GM11168 (cell line): ENCODE data around the gene FAM72B.
"Not testable (repeated sequence)": the region's sequence is repeated elsewhere in the genome, so short reads cannot be mapped to it uniquely, and the experiment has no call there.

ENCODE experiments used
- in situ Hi-C: fragments of 300-500 bp; cut with MboI; formaldehyde crosslinking; loops from one replicate; pipeline ENCODE4 v1.12.0; 2022; ENCODE audit warnings: low sequenced_read_pairs; ENCODE audit not compliant: unreplicated experiment

The FAM72B gene

GRCh38 chr1:121200985-121201981 lies 17.1 kb upstream of the FAM72B start:
- in situ Hi-C loops = not testable (repeated sequence)

- in situ Hi-C loops = not testable (repeated sequence)
Observed at GRCh38 chr1:121200232-121200631, 16.1 kb upstream of the FAM72B start.

GRCh38 chr1:121199763-121200162 lies 15.6 kb upstream of the FAM72B start:
- in situ Hi-C loops = not testable (repeated sequence)

GRCh38 chr1:121197095-121197882 lies 13.1 kb upstream of the FAM72B start:
- in situ Hi-C loops = not testable (repeated sequence)

- in situ Hi-C loops = not testable (repeated sequence)
Observed at GRCh38 chr1:121192512-121192911, 8.4 kb upstream of the FAM72B start.

- in situ Hi-C loops = not testable (repeated sequence)
Observed at GRCh38 chr1:121187914-121188313, 3.8 kb upstream of the FAM72B start.

- in situ Hi-C loops = not testable (repeated sequence)
Observed at GRCh38 chr1:121186191-121186590, 2.1 kb upstream of the FAM72B start.

GRCh38 chr1:121185140-121185708 lies 1.1 kb upstream of the FAM72B start:
- in situ Hi-C loops = not testable (repeated sequence)

- in situ Hi-C loops = not testable (repeated sequence)
Observed at GRCh38 chr1:121183867-121184266, 273 bp downstream of the FAM72B start.

GRCh38 chr1:121178197-121178596 lies 5.9 kb downstream of the FAM72B start:
- in situ Hi-C loops = not testable (repeated sequence)

GRCh38 chr1:121176649-121177048 lies 7.5 kb downstream of the FAM72B start:
- in situ Hi-C loops = not testable (repeated sequence)

GRCh38 chr1:121168152-121168668 lies 15.9 kb downstream of the FAM72B start:
- in situ Hi-C loops = not testable (repeated sequence)

GRCh38 chr1:121167225-121167738 lies 16.9 kb downstream of the FAM72B start:
- in situ Hi-C loops = not testable (repeated sequence)

GRCh38 chr1:121165296-121165695 lies 18.8 kb downstream of the FAM72B start:
- in situ Hi-C loops = not testable (repeated sequence)

- in situ Hi-C loops = not testable (repeated sequence)
Observed at GRCh38 chr1:121163850-121164757, 20.0 kb downstream of the FAM72B start.

GRCh38 chr1:121161199-121161901 lies 22.8 kb downstream of the FAM72B start:
- in situ Hi-C loops = not testable (repeated sequence)

- in situ Hi-C loops = not testable (repeated sequence)
Observed at GRCh38 chr1:121160118-121160517, 24.0 kb downstream of the FAM72B start.

- in situ Hi-C loops = not testable (repeated sequence)
Observed at GRCh38 chr1:121157609-121158008, 26.5 kb downstream of the FAM72B start.
